Measurements from ENCODE around the gene CCNL1. TPM values are rescaled to one million over a fixed set of nuclear protein-coding genes. Genes with fewer than 3 reads are reported as not detected.

Gene CCNL1
- total RNA-seq, 2 experiments from 2014 or later = 180 to 191 TPM

- POLR2A ChIA-PET = interaction anchor here (1.5 to 2.0 kb wide), 2 partner anchors 10 to 11 kb away, joined by 3 to 5 read pairs; no protein-coding TSS in a partner anchor
- TF ChIP-seq CTCF (IDR thresholded peaks at IDR 0.05) = no peak
- ATAC-seq = peak; percentile 53
- H3K27me3 Mint-ChIP-seq = no peaks in the 10 kb centered on the region
- CTCF ChIA-PET = interaction anchor here (0.5 to 1.8 kb wide), 4 partner anchors 13 to 411 kb away, joined by 3 to 6 read pairs (median 3); no protein-coding TSS in a partner anchor
- no peak overlapping the region for H3K4me3 Mint-ChIP-seq
- intact Hi-C loops (cut with micrococcal nuclease) = no loop called here
- no peaks in the 10 kb centered on the region for H3K9me3 Mint-ChIP-seq
- no peaks in the 10 kb centered on the region for H3K36me3 Mint-ChIP-seq (ENCODE audit: low read depth)
- H3K27ac Mint-ChIP-seq = no peak overlapping the region
- H3K4me1 Mint-ChIP-seq (ENCODE audit: low read depth) = peaks cover 31% of the 10 kb centered on the region
- DNase-seq = no peak
Measured at GRCh38 chr3:157100096-157100477, 59.9 kb downstream of the CCNL1 start.

- intact Hi-C loops (cut with micrococcal nuclease) = no loop called here
- CTCF ChIA-PET = interaction anchor here (1.1 to 1.8 kb wide), 5 partner anchors 12 to 410 kb away, joined by 3 to 13 read pairs (median 6); no protein-coding TSS in a partner anchor
- Mint-ChIP-seq H3K27ac (no peak overlapping the region), H3K4me3 (no peak overlapping the region), H3K4me1 (ENCODE audit: low read depth) (peaks cover 29% of the 10 kb centered on the region), H3K36me3 (ENCODE audit: low read depth) (no peaks in the 10 kb centered on the region), H3K9me3 (no peaks in the 10 kb centered on the region), H3K27me3 (no peaks in the 10 kb centered on the region)
- no peak for TF ChIP-seq CTCF (IDR thresholded peaks at IDR 0.05)
- POLR2A ChIA-PET = interaction anchor here (1.5 to 2.0 kb wide), 2 partner anchors 10 to 11 kb away, joined by 3 to 5 read pairs; no protein-coding TSS in a partner anchor
- peak; percentile 22 for ATAC-seq
- no peak for DNase-seq
Measured at GRCh38 chr3:157099326-157100095, 60.4 kb downstream of the CCNL1 start.

GRCh38 chr3:157098823-157099185 lies 61.1 kb downstream of the CCNL1 start:
- Mint-ChIP-seq H3K36me3 (ENCODE audit: low read depth) (no peaks in the 10 kb centered on the region), H3K9me3 (no peaks in the 10 kb centered on the region), H3K27me3 (no peaks in the 10 kb centered on the region), H3K4me3 (no peak overlapping the region), H3K4me1 (ENCODE audit: low read depth) (peaks cover 28% of the 10 kb centered on the region), H3K27ac (no peak overlapping the region)
- DNase-seq = no peak
- intact Hi-C loops (cut with micrococcal nuclease) = no loop called here
- ChIA-PET POLR2A (interaction anchor here (1.5 to 2.0 kb wide), 2 partner anchors 9 to 12 kb away, joined by 3 to 5 read pairs; no protein-coding TSS in a partner anchor), CTCF (interaction anchor here (1.1 to 1.8 kb wide), 4 partner anchors 11 to 39 kb away, joined by 3 to 13 read pairs (median 6); no protein-coding TSS in a partner anchor)
- TF ChIP-seq CTCF (IDR thresholded peaks at IDR 0.05) = no peak
- no peak for ATAC-seq

GRCh38 chr3:157098121-157098822 lies 61.7 kb downstream of the CCNL1 start:
- no peak for TF ChIP-seq CTCF (IDR thresholded peaks at IDR 0.05)

More at GRCh38 chr3:157098121-157098822, 61.7 kb downstream of the CCNL1 start:
- intact Hi-C loops (cut with micrococcal nuclease) = no loop called here
- Mint-ChIP-seq H3K4me1 (ENCODE audit: low read depth) (peaks cover 25% of the 10 kb centered on the region), H3K27ac (no peak overlapping the region), H3K9me3 (no peaks in the 10 kb centered on the region), H3K36me3 (ENCODE audit: low read depth) (no peaks in the 10 kb centered on the region), H3K27me3 (no peaks in the 10 kb centered on the region), H3K4me3 (no peak overlapping the region)
- DNase-seq (no peak), ATAC-seq (peak; percentile 11)
- ChIA-PET CTCF (interaction anchor here (1.1 to 1.8 kb wide), 3 partner anchors 10 to 39 kb away, joined by 3 to 13 read pairs (median 6); no protein-coding TSS in a partner anchor), POLR2A (interaction anchor here (2.0 kb wide), 1 partner anchor 9 kb away, joined by 5 read pairs; no protein-coding TSS in a partner anchor)
